T-helper 2 cell treated with Interferon-gamma antibody and Interleukin-4, amounts not matched to agents 100 ng/mL and 5 ng/mL, for 36 hours (primary cell): Measurements from ENCODE around the gene SCYGR8. TPM values are rescaled to one million over a fixed set of nuclear protein-coding genes. Genes with fewer than 3 reads are reported as not detected.

Experiments
- total RNA-seq: library from RNA; stranded (reverse); gene quantifications from 2 replicates; pipeline ENCODE4 v1.2.3, GENCODE V29; 2022

The SCYGR8 gene
- total RNA-seq, 1 donor from 2014 or later: not detected

Other genes starting within 250 kb of the SCYGR8 start
- not detected in 2 replicates for gene SCYGR2, start 147.0 kb upstream of the SCYGR8 start, total RNA-seq
- gene SCYGR3, start 131.1 kb upstream of the SCYGR8 start, total RNA-seq: not detected in 2 replicates
- not detected in 2 replicates for gene SCYGR4, start 128.4 kb upstream of the SCYGR8 start, total RNA-seq
- gene SCYGR5, start 79.1 kb upstream of the SCYGR8 start, total RNA-seq: not detected in 2 replicates
- not detected in 2 replicates for gene SLC19A3, start 27.9 kb upstream of the SCYGR8 start, total RNA-seq
- not detected in 2 replicates for gene SCYGR6, start 21.1 kb upstream of the SCYGR8 start, total RNA-seq
- gene SCYGR7, start 17.6 kb upstream of the SCYGR8 start, total RNA-seq: not detected in 2 replicates
- gene CCL20, start 67.9 kb downstream of the SCYGR8 start, total RNA-seq: not detected in 2 replicates
- gene DAW1, start 125.7 kb downstream of the SCYGR8 start, total RNA-seq: not detected in 2 replicates